GM12801 (cell line): ENCODE measurements around the gene ZNF860.

Experiments
- CTCF ChIP-seq: IDR thresholded peaks from one replicate; pipeline ENCODE4 v1.5.1; 2011; ENCODE audit warnings: control low read depth; ENCODE audit not compliant: insufficient read length; ENCODE audit errors: extremely low read depth

Gene ZNF860

GRCh38 chr3:31981206-31982181 is at the start of gene ZNF860, which contains the start of gene OSBPL10:
Gene ZNF860 (plus strand): TSS chr3:31981750. CDS start chr3:31989080, 7,330 bp downstream.
Gene OSBPL10 (minus strand): TSS chr3:31981262. CDS start chr3:31981179, 83 bp downstream.
- no peak for TF ChIP-seq CTCF

- TF ChIP-seq CTCF: no peak
These were observed 48.6 kb upstream of the ZNF860 start for GRCh38 chr3:31932990-31933389.

- no peak for TF ChIP-seq CTCF
These were observed 47.5 kb upstream of the ZNF860 start for GRCh38 chr3:31934018-31934417.

- TF ChIP-seq CTCF: no peak
These were observed 46.7 kb upstream of the ZNF860 start for GRCh38 chr3:31934866-31935265.

- TF ChIP-seq CTCF: no peak
These were observed 45.0 kb upstream of the ZNF860 start for GRCh38 chr3:31936420-31937060.

- no peak for TF ChIP-seq CTCF
These were observed 44.3 kb upstream of the ZNF860 start for GRCh38 chr3:31937225-31937624.

GRCh38 chr3:31942446-31942845 is 39.1 kb upstream of the ZNF860 start:
- TF ChIP-seq CTCF: no peak
